Heart left ventricle (tissue), 13 donors: ENCODE measurements around the gene PHACTR3.

ENCODE experiments used
- CTCF ChIP-seq, 12 donors: fragments of 200-600 bp; sonication (generic) in 4 of 12; IDR thresholded peaks; one replicate each; pipeline versions ENCODE4 v1.5.0 to v1.8.0; 2018 to 2022; ENCODE audit warnings: antibody characterized with exemption in 12 of 12, mild to moderate bottlenecking in 5 of 12
- POLR2A ChIP-seq, 2 donors: fragments of 450-650 bp; IDR thresholded peaks; one replicate each; pipeline ENCODE4 v1.6.1; 2017; ENCODE audit warnings: antibody characterized with exemption in 2 of 2, mild to moderate bottlenecking in 2 of 2, moderate library complexity in 2 of 2
- donor health status: ischemic (EF 13 %, LVEDD 7.1; RV severe dilation, severe dysfunction).
- donor health status: DM: no; HTN: yes; CAD: no.
- donor health status: DM: no; HTN: no; CAD: no.
- donor health status: ischemic (EF 25% LVEDD 6.9; RV normal size, moderate dysfunction).
- donor health status: ischemic (EF 25% LVEDD 5.7; RV mildly dilated, moderate dysfunction).
- donor health status: ischemic (EF 35%, LVEDD 5.7; RV mildly dilated, moderate dysfunction).
- donor health status: nonischemic (EF 11% LVEDD 7.7; RV severe dilation, severe dysfunction).
- donor health status: DM: yes; HTN: yes; CAD: no.
- donor health status: PGD.
- donor health status: ischemic (EF 29% LVEDD 5.4; RV normal size, mild dysfunction).
- donor health status: nonischemic (EF 23%, LVEDD 6.1; RV moderate dilation, normal function).

- TF ChIP-seq CTCF (IDR thresholded peaks at IDR 0.05) (no peak), POLR2A (IDR thresholded peaks at IDR 0.05) (no peak)
Measured at GRCh38 chr20:59650418-59650817, 46.1 kb downstream of the PHACTR3 start.
